H1 (cell line): ENCODE results near the gene MAOA. TPM values are rescaled to one million over a fixed set of nuclear protein-coding genes. Genes with fewer than 3 reads are reported as not detected.

Experiments used
- CTCF ChIA-PET: fragments of 300-600 bp; sonication (Branson Sonifier 250); formaldehyde crosslinking; loops from one replicate; lab custom pipeline; 2021; ENCODE audit not compliant: partially characterized antibody; lab: Charles Lee
- POLR2A ChIA-PET: fragments of 300-600 bp; sonication (Branson Sonifier 250); formaldehyde crosslinking; loops from one replicate; lab custom pipeline; 2021; ENCODE audit warnings: inconsistent platforms; ENCODE audit not compliant: partially characterized antibody; lab: Charles Lee
- DNase-seq, 2 experiments: peaks; one replicate each; pipeline versions ENCODE4 v3.0.0 to v3.0.0-alpha.2; 2010 to 2022; ENCODE audit warnings: low spot score in 2 of 2, low read depth in 1 of 2, mixed read lengths in 1 of 2
- FAIRE-seq: peaks from 2 replicates; lab custom pipeline; 2011; peaks lifted over from hg19 to GRCh38; lab: Jason Lieb, UNC
- H2AFZ ChIP-seq: 2 replicates; pipeline ENCODE4 v1.8.1; 2012; ENCODE audit warnings: low read length, inconsistent platforms
- H2AK5ac ChIP-seq: 2 replicates; pipeline ENCODE4 v1.6.1; 2013; ENCODE audit warnings: low read depth, low read length
- H2BK120ac ChIP-seq: replicated peaks from 2 replicates; pipeline ENCODE3; 2013; ENCODE audit warnings: low read depth, low read length, inconsistent platforms
- H2BK12ac ChIP-seq: 2 replicates; pipeline ENCODE4 v1.6.1; 2013; ENCODE audit warnings: low read depth, low read length
- H2BK15ac ChIP-seq: 2 replicates; pipeline ENCODE4 v1.6.1; 2013; ENCODE audit warnings: low read length
- H2BK20ac ChIP-seq: 2 replicates; pipeline ENCODE4 v1.6.1; 2013; ENCODE audit warnings: low read length
- H2BK5ac ChIP-seq: 2 replicates; pipeline ENCODE4 v1.6.1; 2013; ENCODE audit warnings: low read depth, low read length
- H3K14ac ChIP-seq: 2 replicates; pipeline ENCODE4 v1.6.1; 2013; ENCODE audit warnings: inconsistent platforms; ENCODE audit not compliant: insufficient read length
- H3K18ac ChIP-seq: 2 replicates; pipeline ENCODE4 v1.6.1; 2013; ENCODE audit warnings: low read length; ENCODE audit errors: extremely low read depth
- H3K23ac ChIP-seq: 2 replicates; pipeline ENCODE4 v1.6.1; 2013; ENCODE audit warnings: inconsistent platforms; ENCODE audit not compliant: insufficient read length
- H3K23me2 ChIP-seq: 2 replicates; pipeline ENCODE4 v1.6.1; 2013; ENCODE audit warnings: low read depth, low read length
- H3K27ac ChIP-seq: 2 replicates; pipeline ENCODE4 v1.6.1; 2011; ENCODE audit warnings: low read depth, low read length, inconsistent platforms
- H3K27me3 ChIP-seq, 4 experiments: replicated peaks in 1 of 4; 1 replicate in 1 of 4; 2 replicates in 3 of 4; pipeline versions ENCODE4 v1.6.1 to v1.8.1; 2011 to 2013; ENCODE audit warnings: low read length in 3 of 4, mild to moderate bottlenecking in 3 of 4, inconsistent platforms in 2 of 4, mixed read lengths in 2 of 4, moderate library complexity in 1 of 4; ENCODE audit not compliant: control insufficient read depth in 3 of 4, insufficient read depth in 3 of 4; ENCODE audit errors: extremely low read depth in 1 of 4
- H3K36me3 ChIP-seq, 4 experiments: 2 replicates each; pipeline versions ENCODE4 v1.6.1 to v1.8.1; 2011 to 2013; ENCODE audit warnings: mild to moderate bottlenecking in 4 of 4, low read length in 3 of 4, moderate library complexity in 2 of 4, control low read depth in 1 of 4, inconsistent platforms in 1 of 4; ENCODE audit not compliant: insufficient read depth in 4 of 4, control insufficient read depth in 2 of 4
- H3K4ac ChIP-seq: replicated peaks from 2 replicates; pipeline ENCODE3; 2013; ENCODE audit warnings: low read length, low read depth, mixed read lengths, inconsistent platforms; ENCODE audit not compliant: insufficient read length
- H3K4me1 ChIP-seq, 4 experiments: replicated peaks in 1 of 4; 1 replicate in 1 of 4; 2 replicates in 3 of 4; pipeline versions ENCODE4 v1.6.1 to v1.8.1; 2011 to 2013; ENCODE audit warnings: low read length in 3 of 4, inconsistent platforms in 2 of 4, mixed read lengths in 1 of 4; ENCODE audit not compliant: insufficient read depth in 4 of 4, control insufficient read depth in 3 of 4
- H3K4me2 ChIP-seq, 2 experiments: 2 replicates each; pipeline versions ENCODE4 v1.6.1 to v1.8.1; 2011 to 2013; ENCODE audit warnings: low read depth in 2 of 2, low read length in 2 of 2, control low read depth in 1 of 2, inconsistent platforms in 1 of 2, mild to moderate bottlenecking in 1 of 2; ENCODE audit not compliant: insufficient read depth in 1 of 2
- H3K4me3 ChIP-seq, 4 experiments: fragments of 200-600, 300-600 bp in 1 of 4; sonication (generic), shearing (Covaris generic), sonication (Bioruptor Twin) in 1 of 4; 2 replicates each; pipeline versions ENCODE4 v1.5.1 to v1.8.1; 2011 to 2016; ENCODE audit warnings: low read length in 4 of 4, low read depth in 3 of 4, control low read depth in 2 of 4, inconsistent platforms in 2 of 4, mild to moderate bottlenecking in 2 of 4, mixed read lengths in 1 of 4, moderate library complexity in 1 of 4; ENCODE audit not compliant: insufficient read depth in 2 of 4; ENCODE audit errors: extremely low read depth in 1 of 4
- H3K56ac ChIP-seq: replicated peaks from 2 replicates; pipeline ENCODE3; 2013; ENCODE audit warnings: low read depth, mild to moderate bottlenecking, mixed read lengths, low read length, inconsistent platforms; ENCODE audit not compliant: insufficient read length
- H3K79me1 ChIP-seq: 2 replicates; pipeline ENCODE4 v1.6.1; 2013; ENCODE audit warnings: low read depth, low read length, control low read depth
- H3K79me2 ChIP-seq, 2 experiments: 2 replicates each; pipeline versions ENCODE4 v1.6.1 to v1.8.1; 2012 to 2013; ENCODE audit warnings: low read length in 2 of 2, mild to moderate bottlenecking in 2 of 2, inconsistent platforms in 1 of 2; ENCODE audit not compliant: insufficient read depth in 2 of 2, control insufficient read depth in 1 of 2
- H3K9ac ChIP-seq, 4 experiments: replicated peaks in 1 of 4; 1 replicate in 1 of 4; 2 replicates in 3 of 4; pipeline versions ENCODE4 v1.6.1 to v1.8.1; 2011 to 2013; ENCODE audit warnings: low read depth in 3 of 4, low read length in 3 of 4, control low read depth in 2 of 4, mild to moderate bottlenecking in 2 of 4, moderate library complexity in 2 of 4, inconsistent platforms in 1 of 4; ENCODE audit errors: extremely low read depth in 1 of 4
- H3K9me3 ChIP-seq, 2 experiments: 2 replicates each; pipeline versions ENCODE4 v1.6.1 to v1.8.1; 2012 to 2013; ENCODE audit warnings: mild to moderate bottlenecking in 2 of 2, moderate library complexity in 2 of 2, control low read depth in 1 of 2, inconsistent platforms in 1 of 2, low read depth in 1 of 2, low read length in 1 of 2, mixed read lengths in 1 of 2; ENCODE audit not compliant: insufficient read depth in 2 of 2
- H4K20me1 ChIP-seq, 2 experiments: replicated peaks in 1 of 2; 2 replicates each; pipeline versions ENCODE3 to v1.8.1; 2011 to 2013; ENCODE audit warnings: inconsistent platforms in 2 of 2, low read length in 2 of 2, mild to moderate bottlenecking in 1 of 2; ENCODE audit not compliant: insufficient read depth in 2 of 2, control insufficient read depth in 1 of 2
- H4K5ac ChIP-seq: 2 replicates; pipeline ENCODE4 v1.6.1; 2013; ENCODE audit warnings: low read length, low read depth, mixed read lengths, inconsistent platforms; ENCODE audit not compliant: insufficient read length
- H4K8ac ChIP-seq: 2 replicates; pipeline ENCODE4 v1.8.0; 2013; ENCODE audit warnings: mild to moderate bottlenecking, moderate library complexity, low read length, inconsistent platforms; ENCODE audit not compliant: insufficient read depth; ENCODE audit errors: extremely low read depth
- H4K91ac ChIP-seq: replicated peaks from 2 replicates; pipeline ENCODE3; 2013; ENCODE audit warnings: low read length, mixed read lengths, inconsistent platforms; ENCODE audit not compliant: insufficient read length
- CHD2 ChIP-seq: IDR thresholded peaks from 2 replicates; pipeline ENCODE4 v1.6.1; 2012; ENCODE audit warnings: low read length, improper control_type of control experiment
- CTBP2 ChIP-seq: IDR thresholded peaks from 2 replicates; pipeline ENCODE4 v1.7.0; 2011; ENCODE audit warnings: borderline replicate concordance, mild to moderate bottlenecking, moderate library complexity, mixed read lengths, low read length; ENCODE audit not compliant: insufficient read depth, insufficient read length
- EP300 ChIP-seq, 2 experiments: IDR thresholded peaks; 1 replicate in 1 of 2; 2 replicates in 1 of 2; pipeline ENCODE4 v1.6.1; 2011 to 2012; ENCODE audit warnings: low read depth in 2 of 2, low read length in 2 of 2, mild to moderate bottlenecking in 2 of 2, borderline replicate concordance in 1 of 2, inconsistent platforms in 1 of 2, moderate library complexity in 1 of 2
- GABPA ChIP-seq: IDR thresholded peaks from 2 replicates; pipeline ENCODE4 v1.6.1; 2011; ENCODE audit warnings: mild to moderate bottlenecking, low read length, moderate library complexity, borderline replicate concordance; ENCODE audit not compliant: insufficient read depth
- HDAC2 ChIP-seq, 2 experiments: fragments of 300-600 bp in 1 of 2; sonication (generic) in 1 of 2; IDR thresholded peaks; 2 replicates each; pipeline ENCODE4 v1.6.1; 2011 to 2012; ENCODE audit warnings: low read depth in 2 of 2, low read length in 2 of 2, mild to moderate bottlenecking in 2 of 2, moderate library complexity in 2 of 2, borderline replicate concordance in 1 of 2, inconsistent platforms in 1 of 2
- KDM5A ChIP-seq: fragments of 200-600 bp; IDR thresholded peaks from 2 replicates; pipeline ENCODE4 v1.7.1; 2012; ENCODE audit warnings: mild to moderate bottlenecking, low read length, inconsistent platforms, mixed read lengths
- MAFK ChIP-seq: IDR thresholded peaks from 2 replicates; pipeline ENCODE4 v1.6.1; 2012; ENCODE audit warnings: low read depth, mild to moderate bottlenecking, improper control_type of control experiment, low read length
- POU5F1 ChIP-seq: IDR thresholded peaks from 2 replicates; pipeline ENCODE4 v1.6.1; 2011; ENCODE audit warnings: low read depth, mild to moderate bottlenecking, low read length, moderate library complexity
- RXRA ChIP-seq: IDR thresholded peaks from 2 replicates; pipeline ENCODE4 v1.6.1; 2011; ENCODE audit warnings: low read depth, mild to moderate bottlenecking, low read length, moderate library complexity; ENCODE audit not compliant: insufficient read depth
- SIN3A ChIP-seq, 2 experiments: IDR thresholded peaks in 1 of 2; conservative IDR thresholded peaks in 1 of 2; 2 replicates each; pipeline ENCODE4 v1.6.1; 2011 to 2012; ENCODE audit warnings: low read length in 2 of 2, improper control_type of control experiment in 1 of 2, low read depth in 1 of 2, mild to moderate bottlenecking in 1 of 2
- SIX5 ChIP-seq: IDR thresholded peaks from 2 replicates; pipeline ENCODE4 v1.6.1; 2011; ENCODE audit warnings: mild to moderate bottlenecking, low read depth, low read length
- SP4 ChIP-seq: IDR thresholded peaks from 2 replicates; pipeline ENCODE4 v1.6.1; 2012; ENCODE audit warnings: low read length, inconsistent platforms
- SUZ12 ChIP-seq: fragments of 200-600 bp; sonication (generic); IDR thresholded peaks from 2 replicates; pipeline ENCODE4 v1.6.1; 2012; ENCODE audit warnings: mild to moderate bottlenecking, inconsistent platforms, low read length, moderate library complexity, mixed read lengths
- TBP ChIP-seq: IDR thresholded peaks from 2 replicates; pipeline ENCODE4 v1.6.1; 2011; ENCODE audit warnings: low read depth, low read length, improper control_type of control experiment
- TEAD4 ChIP-seq: IDR thresholded peaks from 2 replicates; pipeline ENCODE4 v1.6.1; 2012; ENCODE audit warnings: low read depth, low read length, inconsistent platforms, mixed read lengths
- WGBS, 2 experiments: shearing (Covaris generic) in 1 of 2; methylation state at CpG; one replicate each; pipeline versions ENCODE4 v1.1.6 to v1.1.7; 2013 to 2015; ENCODE audit warnings: low lambda C conversion rate in 2 of 2, mixed read lengths in 2 of 2, inconsistent platforms in 1 of 2, low coverage in 1 of 2, missing lambda C conversion rate in 1 of 2; ENCODE audit not compliant: insufficient replicate concordance in 2 of 2, insufficient coverage in 1 of 2, insufficient read length in 1 of 2; ENCODE audit errors: extremely low coverage in 1 of 2, missing lambda C conversion rate in 1 of 2; 5-methylcytosine and 5-hydroxymethylcytosine counted together
- polyA plus RNA-seq, 7 experiments: library from polyadenylated mRNA; depleted of rRNA in 3 of 7; stranded (reverse) in 5 of 7; unstranded in 2 of 7; fragments of >200 nt in 5 of 7; fragments of 200-250 nt in 2 of 7; gene quantifications; 1 replicate in 5 of 7; 2 replicates in 1 of 7; 4 replicates in 1 of 7; pipeline versions ENCODE4 v1.2.1 to v1.2.3, GENCODE V29; 2011 to 2013; ENCODE audit warnings: missing spikeins in 2 of 7, mixed read lengths in 2 of 7
- total RNA-seq: library from RNA; stranded (reverse); fragmentation: NEBNext Ultra II Directional; extraction: Animal tissue kit (Norgen Biotek cat#: 25700); gene quantifications from 2 replicates; pipeline ENCODE4 v1.2.1, GENCODE V29; 2021

The MAOA gene
- total and polyA plus RNA-seq, 2 of the 8 experiments (the other 6 are each of a cell fraction or from before 2014, with no cell fraction given), result 2.6 to 8.2 TPM

GRCh38 chrX:43699475-43699874 is 43.4 kb downstream of the MAOA start:
- H3K4me3 ChIP-seq, result no peak overlapping the region
- H3K9me3 ChIP-seq, result no peaks in the 10 kb centered on the region
- no peak overlapping the region for H3K56ac ChIP-seq
- no peaks in the 10 kb centered on the region for H3K23me2 ChIP-seq
- H2AFZ ChIP-seq, result no peak overlapping the region
- H3K9ac ChIP-seq, result no peak overlapping the region
- no peak overlapping the region for H2BK15ac ChIP-seq
- no peak overlapping the region for H2BK12ac ChIP-seq
- no peak overlapping the region for H4K91ac ChIP-seq
- no peak for FAIRE-seq
- no peaks in the 10 kb centered on the region for H3K27me3 ChIP-seq
- H3K18ac ChIP-seq, result no peak overlapping the region
- no peaks in the 10 kb centered on the region for H3K4me1 ChIP-seq
- no peaks in the 10 kb centered on the region for H3K79me2 ChIP-seq
- TF ChIP-seq POU5F1 (no peak), CTBP2 (no peak), MAFK (no peak), SIN3A (conservative IDR thresholded peaks at IDR 0.05 in 1 of 2, IDR thresholded peaks at IDR 0.05 in 1 of 2; ENCODE audit: low read depth in 1 of 2, low read length in 2 of 2) (no peak), TEAD4 (no peak), RXRA (no peak), SUZ12 (no peak), KDM5A (no peak), SP4 (no peak), CHD2 (no peak), TBP (no peak), HDAC2 (IDR thresholded peaks at IDR 0.05; ENCODE audit: borderline replicate concordance in 1 of 2, low read depth in 2 of 2, low read length in 2 of 2) (no peak), EP300 (IDR thresholded peaks at IDR 0.05; ENCODE audit: borderline replicate concordance in 1 of 2, low read depth in 2 of 2, low read length in 2 of 2) (no peak), SIX5 (no peak), GABPA (no peak)
- TF ChIP-seq, all 59 proteins: peak for 0
- DNase-seq, result no peak
- Histone ChIP-seq H3K4ac (no peak overlapping the region), H4K5ac (no peak overlapping the region), H2AK5ac (no peak overlapping the region), H3K23ac (no peak overlapping the region), H4K20me1 (no peaks in the 10 kb centered on the region), H2BK20ac (no peak overlapping the region), H2BK5ac (no peak overlapping the region), H4K8ac (no peak overlapping the region), H3K4me2 (no peak overlapping the region), H3K27ac (no peak overlapping the region), H3K79me1 (no peaks in the 10 kb centered on the region), H2BK120ac (no peak overlapping the region), H3K36me3 (no peaks in the 10 kb centered on the region), H3K14ac (no peak overlapping the region)
- WGBS, 2 experiments, result 85% methylated on average over 3 of the region's 3 CpGs; no CpG with 5 or more reads in 1 of the 2 experiments
- CTCF ChIA-PET, result no interaction called here
- POLR2A ChIA-PET, result no interaction called here
